K562 (cell line): ENCODE results near the gene GRAMD4. TPM values are rescaled to one million over a fixed set of nuclear protein-coding genes. Genes with fewer than 3 reads are reported as not detected.

Experiments used
- CHD2 ChIP-seq: IDR thresholded peaks from 2 replicates; pipeline ENCODE4 v1.6.1; 2011; ENCODE audit warnings: low read depth, low read length
- ETV1 ChIP-seq: fragments of 450-650 bp; conservative IDR thresholded peaks from 2 replicates; pipeline ENCODE4 v1.6.1; 2016; ENCODE audit warnings: missing genetic modification characterization, control low read depth, low read depth, missing compliant biosample characterization
- FOXJ3 ChIP-seq: sonication (generic); formaldehyde crosslinking; IDR thresholded peaks from 2 replicates; pipeline ENCODE4 v1.4.0; 2020; ENCODE audit warnings: mild to moderate bottlenecking, missing genetic modification reagents
- KDM2B ChIP-seq: fragments of 250-450 bp; sonication (Bioruptor Pico); IDR thresholded peaks from 2 replicates; pipeline ENCODE4 v1.8.0; 2021; ENCODE audit warnings: mild to moderate bottlenecking, moderate library complexity
- MAZ ChIP-seq, 2 experiments: fragments of 450-650 bp in 1 of 2; sonication (generic) in 1 of 2; formaldehyde crosslinking; IDR thresholded peaks in 1 of 2; conservative IDR thresholded peaks in 1 of 2; 2 replicates each; pipeline versions ENCODE4 v1.4.0 to v1.5.0; 2020; ENCODE audit warnings: mild to moderate bottlenecking in 1 of 2, missing genetic modification reagents in 1 of 2
- NCOA1 ChIP-seq: fragments of 450-650 bp; IDR thresholded peaks from 2 replicates; pipeline ENCODE4 v1.6.1; 2016; ENCODE audit warnings: low read depth
- SMAD2 ChIP-seq: fragments of 150-350 bp; IDR thresholded peaks from 2 replicates; pipeline ENCODE4 v1.6.1; 2014; ENCODE audit warnings: low read depth, mild to moderate bottlenecking, low read length
- TAF15 ChIP-seq: fragments of 200-400 bp; formaldehyde crosslinking; IDR thresholded peaks from 2 replicates; pipeline ENCODE4 v1.6.1; 2017; ENCODE audit warnings: mild to moderate bottlenecking, low read depth, low read length, moderate library complexity
- ZC3H8 ChIP-seq: fragments of 450-650 bp; IDR thresholded peaks from 2 replicates; pipeline ENCODE4 v1.6.1; 2017
- ZNF274 ChIP-seq: IDR thresholded peaks from 2 replicates; pipeline ENCODE4 v1.6.1; 2011; ENCODE audit warnings: low read depth, mild to moderate bottlenecking, low read length, moderate library complexity, borderline replicate concordance
- ZNF778 ChIP-seq: fragments of 450-650 bp; formaldehyde crosslinking; IDR thresholded peaks from 2 replicates; pipeline ENCODE4 v1.4.0; 2020; ENCODE audit warnings: mild to moderate bottlenecking, moderate library complexity
- polyA plus RNA-seq, 8 experiments: library from polyadenylated mRNA; depleted of rRNA in 4 of 8; stranded (reverse) in 5 of 8; unstranded in 3 of 8; fragments of >200 nt; fragmentation: Nextera tagmentation in 2 of 8; fragmentation: Illumina TruSeq in 1 of 8; extraction: Ambion mirVana in 2 of 8; extraction: Trizol in 1 of 8; gene quantifications; 2 replicates each; pipeline versions ENCODE4 v1.2.1 to v1.2.3, GENCODE V29; 2011 to 2014; ENCODE audit warnings: inconsistent platforms in 1 of 8, missing spikeins in 1 of 8
- total RNA-seq, 7 experiments: library from RNA; depleted of rRNA in 6 of 7; stranded (reverse); fragments of >200 nt in 6 of 7; fragmentation: Illumina TruSeq in 2 of 7; extraction: Trizol in 2 of 7; gene quantifications; 2 replicates each; pipeline versions ENCODE4 v1.2.1 to v1.2.3, GENCODE V29; 2011 to 2021; ENCODE audit warnings: low replicate concordance in 1 of 7
- TF ChIP-seq, protein P1 (sequence below): fragments of 450-650 bp; IDR thresholded peaks from 2 replicates; pipeline ENCODE4 v1.6.1; 2017; ENCODE audit warnings: mild to moderate bottlenecking, moderate library complexity
- TF ChIP-seq, protein P2 (sequence below): fragments of 250-450 bp; sonication (Bioruptor Pico); IDR thresholded peaks from 2 replicates; pipeline ENCODE4 v1.4.0; 2020; ENCODE audit warnings: mild to moderate bottlenecking, moderate library complexity

The GRAMD4 gene
- total and polyA plus RNA-seq, 9 of the 15 experiments (the other 6 are each of a cell fraction or from before 2014, with no cell fraction given), result 0.18 to 44.8 (median 18.6) TPM

DNA sequence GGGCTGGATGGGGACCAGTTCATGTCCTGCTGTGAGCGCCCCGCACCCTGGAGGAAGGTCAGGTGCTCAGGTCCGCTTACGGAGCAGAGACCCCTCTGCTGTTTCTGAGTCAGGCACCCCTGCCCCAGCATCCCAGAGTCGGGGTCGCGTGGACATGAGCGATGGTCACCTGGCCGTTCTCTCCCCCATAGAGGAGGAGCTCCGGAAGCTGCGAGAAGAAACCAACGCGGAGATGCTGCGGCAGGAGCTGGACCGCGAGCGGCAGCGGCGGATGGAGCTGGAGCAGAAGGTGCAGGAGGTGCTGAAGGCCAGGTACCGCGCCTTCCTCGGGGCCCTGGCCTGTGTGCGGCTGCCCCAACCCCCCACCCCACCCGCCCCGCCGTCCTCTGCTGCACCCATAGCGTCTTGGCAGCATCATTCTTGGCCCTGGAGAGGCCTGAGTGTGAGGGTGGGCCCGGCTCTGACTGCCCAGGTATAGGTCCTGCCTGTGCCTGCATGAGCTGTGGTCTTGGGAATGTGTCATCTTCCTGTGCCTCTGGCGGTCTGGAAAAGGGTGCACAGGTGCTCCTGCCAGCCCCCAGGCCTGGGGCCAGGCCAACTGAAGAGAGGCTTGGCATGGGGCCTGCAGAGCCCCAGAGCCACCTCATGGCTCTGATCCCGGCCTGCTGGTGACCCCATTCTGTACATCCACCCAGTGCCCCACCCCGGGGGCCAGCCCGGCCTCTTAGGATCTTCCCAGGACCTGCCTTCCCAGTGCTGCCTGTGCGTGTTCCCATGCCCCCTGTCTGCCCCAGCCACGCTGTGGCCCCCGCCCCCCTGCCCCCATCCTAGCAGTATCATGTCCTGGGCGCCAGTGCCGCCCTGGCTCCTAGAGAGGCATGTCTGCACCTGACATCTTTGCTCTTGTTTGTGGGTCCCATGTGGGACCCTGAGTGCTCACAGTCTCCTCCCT lies 38.1 kb downstream of the GRAMD4 start (continued):
- TF ChIP-seq FOXJ3 (CRISPR knock-in tag), result no peak
- no peak for TF ChIP-seq TAF15
- TF ChIP-seq ETV1 (tag), result no peak
- TF ChIP-seq NCOA1, result no peak
- TF ChIP-seq, protein P1, sequence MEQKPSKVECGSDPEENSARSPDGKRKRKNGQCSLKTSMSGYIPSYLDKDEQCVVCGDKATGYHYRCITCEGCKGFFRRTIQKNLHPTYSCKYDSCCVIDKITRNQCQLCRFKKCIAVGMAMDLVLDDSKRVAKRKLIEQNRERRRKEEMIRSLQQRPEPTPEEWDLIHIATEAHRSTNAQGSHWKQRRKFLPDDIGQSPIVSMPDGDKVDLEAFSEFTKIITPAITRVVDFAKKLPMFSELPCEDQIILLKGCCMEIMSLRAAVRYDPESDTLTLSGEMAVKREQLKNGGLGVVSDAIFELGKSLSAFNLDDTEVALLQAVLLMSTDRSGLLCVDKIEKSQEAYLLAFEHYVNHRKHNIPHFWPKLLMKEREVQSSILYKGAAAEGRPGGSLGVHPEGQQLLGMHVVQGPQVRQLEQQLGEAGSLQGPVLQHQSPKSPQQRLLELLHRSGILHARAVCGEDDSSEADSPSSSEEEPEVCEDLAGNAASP, result no peak
- TF ChIP-seq, protein P2, sequence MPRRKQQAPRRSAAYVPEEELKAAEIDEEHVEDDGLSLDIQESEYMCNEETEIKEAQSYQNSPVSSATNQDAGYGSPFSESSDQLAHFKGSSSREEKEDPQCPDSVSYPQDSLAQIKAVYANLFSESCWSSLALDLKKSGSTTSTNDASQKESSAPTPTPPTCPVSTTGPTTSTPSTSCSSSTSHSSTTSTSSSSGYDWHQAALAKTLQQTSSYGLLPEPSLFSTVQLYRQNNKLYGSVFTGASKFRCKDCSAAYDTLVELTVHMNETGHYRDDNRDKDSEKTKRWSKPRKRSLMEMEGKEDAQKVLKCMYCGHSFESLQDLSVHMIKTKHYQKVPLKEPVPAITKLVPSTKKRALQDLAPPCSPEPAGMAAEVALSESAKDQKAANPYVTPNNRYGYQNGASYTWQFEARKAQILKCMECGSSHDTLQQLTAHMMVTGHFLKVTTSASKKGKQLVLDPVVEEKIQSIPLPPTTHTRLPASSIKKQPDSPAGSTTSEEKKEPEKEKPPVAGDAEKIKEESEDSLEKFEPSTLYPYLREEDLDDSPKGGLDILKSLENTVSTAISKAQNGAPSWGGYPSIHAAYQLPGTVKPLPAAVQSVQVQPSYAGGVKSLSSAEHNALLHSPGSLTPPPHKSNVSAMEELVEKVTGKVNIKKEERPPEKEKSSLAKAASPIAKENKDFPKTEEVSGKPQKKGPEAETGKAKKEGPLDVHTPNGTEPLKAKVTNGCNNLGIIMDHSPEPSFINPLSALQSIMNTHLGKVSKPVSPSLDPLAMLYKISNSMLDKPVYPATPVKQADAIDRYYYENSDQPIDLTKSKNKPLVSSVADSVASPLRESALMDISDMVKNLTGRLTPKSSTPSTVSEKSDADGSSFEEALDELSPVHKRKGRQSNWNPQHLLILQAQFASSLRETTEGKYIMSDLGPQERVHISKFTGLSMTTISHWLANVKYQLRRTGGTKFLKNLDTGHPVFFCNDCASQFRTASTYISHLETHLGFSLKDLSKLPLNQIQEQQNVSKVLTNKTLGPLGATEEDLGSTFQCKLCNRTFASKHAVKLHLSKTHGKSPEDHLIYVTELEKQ, result no peak
- TF ChIP-seq MAZ (CRISPR knock-in tag; conservative IDR thresholded peaks at IDR 0.05 in 1 of 2, IDR thresholded peaks at IDR 0.05 in 1 of 2), result no peak
- no peak for TF ChIP-seq SMAD2
- no peak for TF ChIP-seq KDM2B
- TF ChIP-seq CHD2, result no peak
- no peak for TF ChIP-seq ZNF274
- no peak for TF ChIP-seq ZNF778 (CRISPR knock-in tag)
- TF ChIP-seq ZC3H8, result no peak
